ENCODE measurements around the gene FKBP8. TPM values are rescaled to one million over a fixed set of nuclear protein-coding genes. Genes with fewer than 3 reads are reported as not detected.

The FKBP8 gene
- total RNA-seq, 1 experiment from 2014 or later = 345 TPM

DNA sequence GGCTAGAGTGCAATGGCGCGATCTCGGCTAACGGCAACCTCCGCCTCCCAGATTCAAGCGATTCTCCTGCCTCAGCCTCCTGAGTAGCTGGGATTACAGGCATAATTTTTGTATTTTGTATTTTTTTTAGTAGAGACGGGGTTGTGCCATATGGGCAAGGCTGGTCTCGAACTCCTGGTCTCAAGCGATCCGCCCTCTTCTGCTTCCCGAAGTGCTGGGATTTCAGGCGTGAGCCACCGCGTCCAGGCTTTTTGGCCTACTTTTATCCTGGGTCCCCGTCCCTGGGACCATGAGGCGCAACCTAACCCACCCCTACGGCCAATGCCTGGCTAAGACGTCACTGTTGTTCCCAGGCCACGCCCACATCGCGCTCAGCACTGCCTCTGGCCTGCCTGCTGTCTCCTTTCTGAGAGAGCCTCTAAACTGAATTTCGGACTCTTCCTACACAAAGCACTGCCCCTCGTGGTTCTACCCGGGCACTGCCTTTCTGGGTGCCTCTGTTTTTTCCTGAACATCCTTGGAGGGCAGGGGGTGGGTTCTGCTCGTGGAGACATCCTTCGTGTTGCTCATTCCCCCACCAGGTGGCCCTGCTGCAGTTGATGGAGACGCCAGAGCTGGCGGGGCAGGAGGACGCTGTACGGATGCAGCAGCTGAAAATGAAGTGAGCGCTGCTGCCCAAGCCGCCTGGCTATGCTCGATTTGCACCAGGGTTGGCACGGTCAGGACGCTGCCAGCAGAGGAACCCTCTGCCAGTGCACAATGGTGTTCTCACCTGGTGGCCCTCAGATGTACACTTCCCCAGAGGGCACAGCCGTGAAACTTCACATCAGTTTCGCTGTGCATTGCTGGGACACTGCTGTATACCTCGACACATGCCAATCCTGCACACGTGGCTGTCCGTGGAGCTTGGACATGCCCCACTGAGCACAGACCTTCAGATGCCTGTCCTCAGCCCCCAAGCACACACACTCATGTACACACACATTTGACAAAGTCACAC lies 47.2 kb upstream of the FKBP8 start (continued):
- TF ChIP-seq RORB (CRISPR knock-in tag; IDR thresholded peaks at IDR 0.05) (no peak), NFE2L1 (CRISPR knock-in tag; IDR thresholded peaks at IDR 0.05) (peak; percentile 48; the same call in 1 of the 2 replicates), NFATC4 (CRISPR knock-in tag; IDR thresholded peaks at IDR 0.05) (no peak), SMAD4 (CRISPR knock-in tag; IDR thresholded peaks at IDR 0.05) (no peak), ZNF219 (CRISPR knock-in tag; IDR thresholded peaks at IDR 0.05; ENCODE audit: borderline replicate concordance) (no peak), ATF3 (CRISPR knock-in tag; conservative IDR thresholded peaks at IDR 0.05) (no peak), ZMAT4 (CRISPR knock-in tag; IDR thresholded peaks at IDR 0.05) (peak; percentile 61; the same call in 1 of the 2 replicates), TP53 (CRISPR knock-in tag; IDR thresholded peaks at IDR 0.05) (no peak), ZNF263 (CRISPR knock-in tag; IDR thresholded peaks at IDR 0.05; ENCODE audit: low read depth) (no peak), FOXJ3 (CRISPR knock-in tag; IDR thresholded peaks at IDR 0.05; ENCODE audit: borderline replicate concordance) (no peak), CREB1 (CRISPR knock-in tag; IDR thresholded peaks at IDR 0.05) (peak; percentile 59; the same call in 1 of the 2 replicates), KAT7 (CRISPR knock-in tag; IDR thresholded peaks at IDR 0.05; ENCODE audit: borderline replicate concordance) (no peak), ZNF423 (CRISPR knock-in tag; IDR thresholded peaks at IDR 0.05) (no peak), ZNF121 (CRISPR knock-in tag; IDR thresholded peaks at IDR 0.05) (no peak), STAT6 (CRISPR knock-in tag; conservative IDR thresholded peaks at IDR 0.05; ENCODE audit: low read depth) (no peak), ZNF232 (CRISPR knock-in tag; IDR thresholded peaks at IDR 0.05) (no peak; the same call in 1 of the 2 replicates)
- TF ChIP-seq, protein P1, sequence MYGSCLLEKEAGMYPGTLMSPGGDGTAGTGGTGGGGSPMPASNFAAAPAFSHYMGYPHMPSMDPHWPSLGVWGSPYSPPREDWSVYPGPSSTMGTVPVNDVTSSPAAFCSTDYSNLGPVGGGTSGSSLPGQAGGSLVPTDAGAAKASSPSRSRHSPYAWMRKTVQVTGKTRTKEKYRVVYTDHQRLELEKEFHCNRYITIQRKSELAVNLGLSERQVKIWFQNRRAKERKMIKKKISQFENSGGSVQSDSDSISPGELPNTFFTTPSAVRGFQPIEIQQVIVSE (CRISPR knock-in tag; IDR thresholded peaks at IDR 0.05; ENCODE audit: borderline replicate concordance) = no peak

DNA sequence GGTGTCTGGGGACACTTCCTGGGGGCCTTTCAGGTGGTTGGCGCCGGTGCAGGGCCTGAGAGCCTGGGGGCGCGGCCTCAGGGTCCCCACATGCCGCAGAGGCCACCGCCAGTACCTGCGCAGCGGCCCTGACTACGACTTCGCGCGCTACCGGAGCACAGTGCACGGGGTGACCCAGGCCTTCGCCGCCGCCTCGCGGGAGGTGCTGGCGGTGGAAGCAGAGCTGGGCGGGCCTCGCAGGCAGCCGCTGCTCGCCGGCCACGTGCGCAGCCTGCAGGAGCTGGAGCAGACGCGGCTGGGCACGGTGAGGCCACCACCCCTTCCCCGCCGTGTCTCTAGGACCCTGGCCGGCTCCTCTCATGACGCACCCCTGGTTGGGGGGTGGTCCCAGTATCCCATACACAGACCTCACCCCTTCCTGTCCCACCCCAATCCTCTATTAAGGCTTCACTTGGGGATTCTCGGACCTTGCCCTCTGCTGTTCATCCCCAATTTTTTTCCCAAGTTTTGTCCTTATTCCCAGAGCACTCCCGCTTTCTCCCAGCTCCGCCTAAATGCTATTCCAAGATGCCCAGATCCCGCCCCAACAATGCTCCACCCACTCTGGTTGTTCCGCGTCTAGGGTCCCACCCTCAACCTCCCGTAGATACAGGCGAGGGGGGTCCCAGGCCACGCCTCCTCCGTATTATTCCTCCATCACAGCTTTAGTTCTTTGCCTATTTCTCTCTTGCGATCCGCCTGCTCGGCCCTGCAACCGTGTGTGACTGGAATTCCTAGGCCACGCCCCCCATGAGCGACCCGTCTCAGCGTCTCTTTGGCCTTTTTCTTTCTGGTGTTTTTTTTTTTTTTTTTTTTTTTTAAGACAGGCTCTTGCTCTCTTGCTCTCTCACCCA lies 46.3 kb upstream of the FKBP8 start:
- peak overlapping the region; percentile 98 for H3K27ac Mint-ChIP-seq
- peaks cover 5% of the 10 kb centered on the region for H3K27me3 Mint-ChIP-seq (ENCODE audit: low read depth)
- ATAC-seq (peak; percentile 20), DNase-seq (ENCODE audit: low spot score) (peak; percentile 82)
- peak overlapping the region; percentile 86 for H3K4me3 Mint-ChIP-seq
- CTCF ChIA-PET = interaction anchor here (0.7 to 4.5 kb wide), 54 partner anchors 9 to 397 kb away, joined by 3 to 39 read pairs (median 4); partner anchors contain the start of genes COPE, CRLF1, DDX49 and ELL
- H3K4me1 Mint-ChIP-seq = peaks cover 33% of the 10 kb centered on the region
- POLR2A ChIA-PET = interaction anchor here (0.6 to 2.5 kb wide), 16 partner anchors 8 to 350 kb away, joined by 3 to 18 read pairs (median 3); partner anchors contain the start of genes KXD1 and UBA52
- H3K36me3 Mint-ChIP-seq = 0 out of 2 replicates have a peak, but pooled peaks cover 3% of the 10 kb centered on the region
- 0 out of 2 replicates have a peak, but pooled peaks cover 3% of the 10 kb centered on the region for H3K9me3 Mint-ChIP-seq
- TF ChIP-seq, protein P2, sequence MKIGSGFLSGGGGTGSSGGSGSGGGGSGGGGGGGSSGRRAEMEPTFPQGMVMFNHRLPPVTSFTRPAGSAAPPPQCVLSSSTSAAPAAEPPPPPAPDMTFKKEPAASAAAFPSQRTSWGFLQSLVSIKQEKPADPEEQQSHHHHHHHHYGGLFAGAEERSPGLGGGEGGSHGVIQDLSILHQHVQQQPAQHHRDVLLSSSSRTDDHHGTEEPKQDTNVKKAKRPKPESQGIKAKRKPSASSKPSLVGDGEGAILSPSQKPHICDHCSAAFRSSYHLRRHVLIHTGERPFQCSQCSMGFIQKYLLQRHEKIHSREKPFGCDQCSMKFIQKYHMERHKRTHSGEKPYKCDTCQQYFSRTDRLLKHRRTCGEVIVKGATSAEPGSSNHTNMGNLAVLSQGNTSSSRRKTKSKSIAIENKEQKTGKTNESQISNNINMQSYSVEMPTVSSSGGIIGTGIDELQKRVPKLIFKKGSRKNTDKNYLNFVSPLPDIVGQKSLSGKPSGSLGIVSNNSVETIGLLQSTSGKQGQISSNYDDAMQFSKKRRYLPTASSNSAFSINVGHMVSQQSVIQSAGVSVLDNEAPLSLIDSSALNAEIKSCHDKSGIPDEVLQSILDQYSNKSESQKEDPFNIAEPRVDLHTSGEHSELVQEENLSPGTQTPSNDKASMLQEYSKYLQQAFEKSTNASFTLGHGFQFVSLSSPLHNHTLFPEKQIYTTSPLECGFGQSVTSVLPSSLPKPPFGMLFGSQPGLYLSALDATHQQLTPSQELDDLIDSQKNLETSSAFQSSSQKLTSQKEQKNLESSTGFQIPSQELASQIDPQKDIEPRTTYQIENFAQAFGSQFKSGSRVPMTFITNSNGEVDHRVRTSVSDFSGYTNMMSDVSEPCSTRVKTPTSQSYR (CRISPR knock-in tag; IDR thresholded peaks at IDR 0.05) = peak; percentile 65; the same call in 1 of the 2 replicates
- 0 out of 2 replicates have a peak, but pooled peaks have one; percentile 68 for TF ChIP-seq KAT7 (CRISPR knock-in tag; IDR thresholded peaks at IDR 0.05; ENCODE audit: borderline replicate concordance)
- TF ChIP-seq, protein P3, sequence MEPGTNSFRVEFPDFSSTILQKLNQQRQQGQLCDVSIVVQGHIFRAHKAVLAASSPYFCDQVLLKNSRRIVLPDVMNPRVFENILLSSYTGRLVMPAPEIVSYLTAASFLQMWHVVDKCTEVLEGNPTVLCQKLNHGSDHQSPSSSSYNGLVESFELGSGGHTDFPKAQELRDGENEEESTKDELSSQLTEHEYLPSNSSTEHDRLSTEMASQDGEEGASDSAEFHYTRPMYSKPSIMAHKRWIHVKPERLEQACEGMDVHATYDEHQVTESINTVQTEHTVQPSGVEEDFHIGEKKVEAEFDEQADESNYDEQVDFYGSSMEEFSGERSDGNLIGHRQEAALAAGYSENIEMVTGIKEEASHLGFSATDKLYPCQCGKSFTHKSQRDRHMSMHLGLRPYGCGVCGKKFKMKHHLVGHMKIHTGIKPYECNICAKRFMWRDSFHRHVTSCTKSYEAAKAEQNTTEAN (CRISPR knock-in tag; IDR thresholded peaks at IDR 0.05) = peak; percentile 73; the same call in 1 of the 2 replicates
- 0 out of 2 replicates have a peak, but pooled peaks have one; percentile 58 for TF ChIP-seq ZNF138 (CRISPR knock-in tag; conservative IDR thresholded peaks at IDR 0.05)
- TF ChIP-seq FOXK1 (CRISPR knock-in tag; IDR thresholded peaks at IDR 0.05) = peak; percentile 73; the same call in 1 of the 2 replicates
- TF ChIP-seq GABPB1 (CRISPR knock-in tag; IDR thresholded peaks at IDR 0.05) = peak; percentile 74; the same call in 1 of the 2 replicates
- no peak for TF ChIP-seq CBFB (CRISPR knock-in tag; IDR thresholded peaks at IDR 0.05; ENCODE audit: low read depth)
- 0 out of 2 replicates have a peak, but pooled peaks have one; percentile 38 for TF ChIP-seq EMX1 (CRISPR knock-in tag; IDR thresholded peaks at IDR 0.05)
- TF ChIP-seq PRRX2 (CRISPR knock-in tag; IDR thresholded peaks at IDR 0.05) = peak; percentile 14; the same call in 1 of the 2 replicates

All from WTC11 (cell line).